Measurements from ENCODE around the gene FAM237B.
"Not testable (repeated sequence)": the region's sequence is repeated elsewhere in the genome, so short reads cannot be mapped to it uniquely, and the experiment has no call there.

DNA sequence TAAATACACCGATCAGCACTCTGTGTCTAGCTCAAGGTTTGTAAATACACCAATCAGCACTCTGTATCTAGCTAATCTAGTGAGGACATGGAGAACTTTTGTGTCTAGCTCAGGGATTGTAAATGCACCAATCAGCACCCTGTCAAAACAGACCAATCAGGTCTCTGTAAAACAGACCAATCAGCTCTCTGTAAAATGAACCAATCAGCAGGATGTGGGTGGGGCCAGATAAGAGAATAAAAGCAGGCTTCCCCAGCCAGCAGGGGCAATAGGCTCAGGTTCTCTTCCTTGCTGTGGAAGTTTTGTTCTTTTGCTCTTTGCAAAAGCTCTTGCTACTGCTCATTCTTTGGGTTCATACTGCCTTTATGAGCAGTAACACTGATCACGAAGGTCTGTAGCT is 13.8 kb upstream of the FAM237B start:
- TF ChIP-seq POLR2A (IDR thresholded peaks at IDR 0.05) = not testable (repeated sequence)
- TF ChIP-seq, protein P1, sequence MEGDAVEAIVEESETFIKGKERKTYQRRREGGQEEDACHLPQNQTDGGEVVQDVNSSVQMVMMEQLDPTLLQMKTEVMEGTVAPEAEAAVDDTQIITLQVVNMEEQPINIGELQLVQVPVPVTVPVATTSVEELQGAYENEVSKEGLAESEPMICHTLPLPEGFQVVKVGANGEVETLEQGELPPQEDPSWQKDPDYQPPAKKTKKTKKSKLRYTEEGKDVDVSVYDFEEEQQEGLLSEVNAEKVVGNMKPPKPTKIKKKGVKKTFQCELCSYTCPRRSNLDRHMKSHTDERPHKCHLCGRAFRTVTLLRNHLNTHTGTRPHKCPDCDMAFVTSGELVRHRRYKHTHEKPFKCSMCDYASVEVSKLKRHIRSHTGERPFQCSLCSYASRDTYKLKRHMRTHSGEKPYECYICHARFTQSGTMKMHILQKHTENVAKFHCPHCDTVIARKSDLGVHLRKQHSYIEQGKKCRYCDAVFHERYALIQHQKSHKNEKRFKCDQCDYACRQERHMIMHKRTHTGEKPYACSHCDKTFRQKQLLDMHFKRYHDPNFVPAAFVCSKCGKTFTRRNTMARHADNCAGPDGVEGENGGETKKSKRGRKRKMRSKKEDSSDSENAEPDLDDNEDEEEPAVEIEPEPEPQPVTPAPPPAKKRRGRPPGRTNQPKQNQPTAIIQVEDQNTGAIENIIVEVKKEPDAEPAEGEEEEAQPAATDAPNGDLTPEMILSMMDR (IDR thresholded peaks at IDR 0.05) = not testable (repeated sequence)
